Measurements from ENCODE around the gene GMFB. TPM values are rescaled to one million over a fixed set of nuclear protein-coding genes. Genes with fewer than 3 reads are reported as not detected.

The GMFB gene
- total and polyA plus RNA-seq, 2 experiments from 2014 or later, result 26.7 to 38.1 TPM

DNA sequence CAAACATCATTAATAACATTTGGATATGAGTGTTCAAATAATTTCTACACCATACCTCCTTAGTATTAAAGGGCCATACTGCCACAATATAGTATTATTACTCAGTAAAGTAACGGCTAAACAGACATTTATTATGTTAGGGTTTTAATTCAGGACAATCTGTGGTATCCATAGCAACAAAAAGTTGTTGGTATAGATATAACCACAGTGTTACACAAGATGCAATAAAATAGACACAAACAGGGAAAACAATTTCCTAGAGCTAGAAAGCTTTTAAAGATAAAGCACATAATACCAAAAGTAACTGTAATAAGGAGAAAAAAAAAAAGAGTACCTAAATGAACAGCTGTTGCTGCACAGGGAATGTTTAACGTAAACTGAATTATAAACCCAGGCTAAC, 63.7 kb downstream of the GMFB start:
- Histone ChIP-seq H3K9me3 (ENCODE audit: low read depth) (no peaks in the 10 kb centered on the region), H3K27ac (no peak overlapping the region), H3K27me3 (no peaks in the 10 kb centered on the region), H3K4me1 (ENCODE audit: low read depth) (peaks cover 12% of the 10 kb centered on the region), H3K4me3 (no peak overlapping the region), H3K36me3 (peaks cover 19% of the 10 kb centered on the region)
- TF ChIP-seq, protein P1, sequence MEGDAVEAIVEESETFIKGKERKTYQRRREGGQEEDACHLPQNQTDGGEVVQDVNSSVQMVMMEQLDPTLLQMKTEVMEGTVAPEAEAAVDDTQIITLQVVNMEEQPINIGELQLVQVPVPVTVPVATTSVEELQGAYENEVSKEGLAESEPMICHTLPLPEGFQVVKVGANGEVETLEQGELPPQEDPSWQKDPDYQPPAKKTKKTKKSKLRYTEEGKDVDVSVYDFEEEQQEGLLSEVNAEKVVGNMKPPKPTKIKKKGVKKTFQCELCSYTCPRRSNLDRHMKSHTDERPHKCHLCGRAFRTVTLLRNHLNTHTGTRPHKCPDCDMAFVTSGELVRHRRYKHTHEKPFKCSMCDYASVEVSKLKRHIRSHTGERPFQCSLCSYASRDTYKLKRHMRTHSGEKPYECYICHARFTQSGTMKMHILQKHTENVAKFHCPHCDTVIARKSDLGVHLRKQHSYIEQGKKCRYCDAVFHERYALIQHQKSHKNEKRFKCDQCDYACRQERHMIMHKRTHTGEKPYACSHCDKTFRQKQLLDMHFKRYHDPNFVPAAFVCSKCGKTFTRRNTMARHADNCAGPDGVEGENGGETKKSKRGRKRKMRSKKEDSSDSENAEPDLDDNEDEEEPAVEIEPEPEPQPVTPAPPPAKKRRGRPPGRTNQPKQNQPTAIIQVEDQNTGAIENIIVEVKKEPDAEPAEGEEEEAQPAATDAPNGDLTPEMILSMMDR (IDR thresholded peaks at IDR 0.05; ENCODE audit: low read depth, low read length), result no peak
- DNase-seq (ENCODE audit: low read depth in 1 of 2, low spot score in 1 of 2), result no peak

Other genes starting within 250 kb of the GMFB start
- 13.9 and 43.9 TPM in 2 replicates for gene CDKN3, start 92.0 kb downstream of the GMFB start, total RNA-seq
- gene CDKN3, start 92.0 kb downstream of the GMFB start, polyA plus RNA-seq, result 19.6 and 128 TPM in 2 replicates
- gene CNIH1, start 47.6 kb downstream of the GMFB start, total RNA-seq, result 87.3 and 128 TPM in 2 replicates
- 87.2 and 106 TPM in 2 replicates for gene CNIH1, start 47.6 kb downstream of the GMFB start, polyA plus RNA-seq
- gene CGRRF1, start 20.9 kb upstream of the GMFB start, total RNA-seq, result 8.4 and 12.4 TPM in 2 replicates
- 22.9 and 40.6 TPM in 2 replicates for gene CGRRF1, start 20.9 kb upstream of the GMFB start, polyA plus RNA-seq
- 26.6 and 60.4 TPM in 2 replicates for gene SAMD4A, start 78.1 kb upstream of the GMFB start, total RNA-seq
- gene SAMD4A, start 78.1 kb upstream of the GMFB start, polyA plus RNA-seq, result 14.4 and 28.6 TPM in 2 replicates